Astrocyte (in vitro differentiated cells and primary cell): ENCODE measurements around the gene HSD17B11.

Source experiments
- EZH2 ChIP-seq: IDR thresholded peaks from 2 replicates; pipeline ENCODE4 v1.6.1; 2012; ENCODE audit warnings: mild to moderate bottlenecking, low read length, inconsistent platforms; ENCODE audit not compliant: insufficient read depth
- TF ChIP-seq, protein P1 (sequence below): IDR thresholded peaks from 2 replicates; pipeline ENCODE4 v1.5.1; 2011; ENCODE audit warnings: low read depth, mild to moderate bottlenecking, inconsistent platforms, low read length, moderate library complexity; ENCODE audit not compliant: insufficient read depth

DNA sequence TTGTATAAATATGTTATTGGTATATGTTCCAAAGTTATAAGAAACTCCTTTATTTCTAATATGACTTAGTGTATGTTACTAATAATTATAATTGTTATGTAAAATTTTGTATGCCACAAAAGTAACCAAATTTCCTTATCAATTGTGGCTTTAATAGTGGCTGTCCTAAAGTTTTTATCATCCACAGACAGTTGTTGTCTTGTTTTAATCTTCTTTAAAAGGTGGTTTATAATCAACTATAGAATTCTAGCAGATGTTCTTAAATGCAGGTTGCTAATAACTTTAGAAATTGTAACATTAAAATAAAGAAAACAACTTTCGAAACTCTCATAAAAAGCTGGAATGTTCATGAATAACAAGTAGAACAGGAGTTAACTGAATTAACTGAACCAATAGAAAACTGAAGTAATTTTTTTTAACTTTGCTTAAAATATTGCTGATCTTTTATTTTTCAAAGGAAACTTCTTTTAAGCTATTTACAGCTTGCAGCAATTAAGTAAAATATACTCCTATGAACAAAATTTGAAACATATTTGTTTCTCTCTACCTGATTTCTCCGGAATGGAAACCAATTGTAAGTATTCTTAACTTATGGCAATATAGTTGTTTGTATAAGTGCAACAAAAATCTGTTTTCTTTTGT, 24.3 kb downstream of the HSD17B11 start:
- TF ChIP-seq, protein P1, sequence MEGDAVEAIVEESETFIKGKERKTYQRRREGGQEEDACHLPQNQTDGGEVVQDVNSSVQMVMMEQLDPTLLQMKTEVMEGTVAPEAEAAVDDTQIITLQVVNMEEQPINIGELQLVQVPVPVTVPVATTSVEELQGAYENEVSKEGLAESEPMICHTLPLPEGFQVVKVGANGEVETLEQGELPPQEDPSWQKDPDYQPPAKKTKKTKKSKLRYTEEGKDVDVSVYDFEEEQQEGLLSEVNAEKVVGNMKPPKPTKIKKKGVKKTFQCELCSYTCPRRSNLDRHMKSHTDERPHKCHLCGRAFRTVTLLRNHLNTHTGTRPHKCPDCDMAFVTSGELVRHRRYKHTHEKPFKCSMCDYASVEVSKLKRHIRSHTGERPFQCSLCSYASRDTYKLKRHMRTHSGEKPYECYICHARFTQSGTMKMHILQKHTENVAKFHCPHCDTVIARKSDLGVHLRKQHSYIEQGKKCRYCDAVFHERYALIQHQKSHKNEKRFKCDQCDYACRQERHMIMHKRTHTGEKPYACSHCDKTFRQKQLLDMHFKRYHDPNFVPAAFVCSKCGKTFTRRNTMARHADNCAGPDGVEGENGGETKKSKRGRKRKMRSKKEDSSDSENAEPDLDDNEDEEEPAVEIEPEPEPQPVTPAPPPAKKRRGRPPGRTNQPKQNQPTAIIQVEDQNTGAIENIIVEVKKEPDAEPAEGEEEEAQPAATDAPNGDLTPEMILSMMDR = no peak
- TF ChIP-seq EZH2 = no peak
